ENCODE data around the gene GSE1. TPM values are rescaled to one million over a fixed set of nuclear protein-coding genes. Genes with fewer than 3 reads are reported as not detected.

GSE1 gene
- total RNA-seq, 1 donor from 2014 or later, result 101 TPM

GRCh38 chr16:85627526-85628264 is 14.6 kb downstream of the GSE1 start:
- Mint-ChIP-seq H3K27me3 (no peaks in the 10 kb centered on the region), H3K4me1 (ENCODE audit: unreplicated experiment) (peaks cover 29% of the 10 kb centered on the region), H3K9me3 (no peaks in the 10 kb centered on the region), H3K27ac (no peak overlapping the region), H3K4me3 (no peak overlapping the region), H3K36me3 (peaks cover 9% of the 10 kb centered on the region)
- no peak for DNase-seq (ENCODE audit: extremely low spot score, unreplicated experiment)
- no peak for TF ChIP-seq CTCF (conservative IDR thresholded peaks at IDR 0.05)

GRCh38 chr16:85628265-85628556 is 15.1 kb downstream of the GSE1 start:
- Mint-ChIP-seq H3K36me3 (peaks cover 9% of the 10 kb centered on the region), H3K9me3 (no peaks in the 10 kb centered on the region), H3K27ac (peak overlapping the region; percentile 63), H3K4me1 (ENCODE audit: unreplicated experiment) (peaks cover 27% of the 10 kb centered on the region), H3K27me3 (no peaks in the 10 kb centered on the region), H3K4me3 (no peak overlapping the region)
- no peak for TF ChIP-seq CTCF (conservative IDR thresholded peaks at IDR 0.05)
- no peak for DNase-seq (ENCODE audit: extremely low spot score, unreplicated experiment)

- H3K4me3 Mint-ChIP-seq, result peak overlapping the region; percentile 22
- peaks cover 9% of the 10 kb centered on the region for H3K36me3 Mint-ChIP-seq
- no peak for TF ChIP-seq CTCF (conservative IDR thresholded peaks at IDR 0.05)
- no peak for DNase-seq (ENCODE audit: extremely low spot score, unreplicated experiment)
- H3K27me3 Mint-ChIP-seq, result no peaks in the 10 kb centered on the region
- no peaks in the 10 kb centered on the region for H3K9me3 Mint-ChIP-seq
- peak overlapping the region; percentile 63 for H3K27ac Mint-ChIP-seq
- peaks cover 27% of the 10 kb centered on the region for H3K4me1 Mint-ChIP-seq (ENCODE audit: unreplicated experiment)
Observed at GRCh38 chr16:85628645-85629044, 15.5 kb downstream of the GSE1 start.

- Mint-ChIP-seq H3K4me1 (ENCODE audit: unreplicated experiment) (peaks cover 27% of the 10 kb centered on the region), H3K27ac (peak overlapping the region; percentile 63), H3K36me3 (peaks cover 9% of the 10 kb centered on the region), H3K4me3 (no peak overlapping the region), H3K9me3 (no peaks in the 10 kb centered on the region), H3K27me3 (no peaks in the 10 kb centered on the region)
- no peak for TF ChIP-seq CTCF (conservative IDR thresholded peaks at IDR 0.05)
- no peak for DNase-seq (ENCODE audit: extremely low spot score, unreplicated experiment)
Observed at GRCh38 chr16:85629326-85629725, 16.2 kb downstream of the GSE1 start.

GRCh38 chr16:85629853-85630252 is 16.7 kb downstream of the GSE1 start:
- no peak for TF ChIP-seq CTCF (conservative IDR thresholded peaks at IDR 0.05)
- no peak for DNase-seq (ENCODE audit: extremely low spot score, unreplicated experiment)
- Mint-ChIP-seq H3K9me3 (no peaks in the 10 kb centered on the region), H3K4me1 (ENCODE audit: unreplicated experiment) (peaks cover 27% of the 10 kb centered on the region), H3K36me3 (peaks cover 9% of the 10 kb centered on the region), H3K27me3 (no peaks in the 10 kb centered on the region), H3K27ac (no peak overlapping the region), H3K4me3 (no peak overlapping the region)

Data from type B pancreatic cell (in vitro differentiated cells).